Fibroblast of lung (primary cell): ENCODE measurements around the gene KLRC2. TPM values are rescaled to one million over a fixed set of nuclear protein-coding genes. Genes with fewer than 3 reads are reported as not detected.

Experiments
- DNase-seq, 2 donors: peaks; one replicate each; pipeline versions ENCODE4 v3.0.0 to v3.0.0-alpha.2; 2010; ENCODE audit warnings: low read depth in 2 of 2
- H2AFZ ChIP-seq: 2 replicates; pipeline ENCODE4 v1.5.1; 2012; ENCODE audit warnings: low read length, control low read depth, inconsistent platforms
- H3K27ac ChIP-seq: 2 replicates; pipeline ENCODE4 v1.5.1; 2011; ENCODE audit warnings: low read length, control low read depth; ENCODE audit not compliant: insufficient read depth
- H3K27me3 ChIP-seq: 2 replicates; pipeline ENCODE4 v1.5.1; 2011; ENCODE audit warnings: mild to moderate bottlenecking, low read length; ENCODE audit not compliant: control insufficient read depth, insufficient read depth
- H3K36me3 ChIP-seq: 2 replicates; pipeline ENCODE4 v1.5.1; 2011; ENCODE audit warnings: low read length; ENCODE audit not compliant: control insufficient read depth, insufficient read depth
- H3K4me1 ChIP-seq: 2 replicates; pipeline ENCODE4 v1.5.1; 2011; ENCODE audit warnings: low read length; ENCODE audit not compliant: control insufficient read depth, insufficient read depth; ENCODE audit errors: extremely low read depth
- H3K4me2 ChIP-seq: 2 replicates; pipeline ENCODE4 v1.5.1; 2011; ENCODE audit warnings: low read length, control low read depth; ENCODE audit not compliant: insufficient read depth; ENCODE audit errors: extremely low read depth
- H3K4me3 ChIP-seq, 4 experiments: fragments of 200-600 bp in 1 of 4; sonication (generic) in 1 of 4; replicated peaks in 1 of 4; 2 replicates each; pipeline ENCODE4 v1.5.1; 2011 to 2016; ENCODE audit warnings: low read length in 4 of 4, low read depth in 3 of 4, mild to moderate bottlenecking in 3 of 4, control low read depth in 2 of 4, inconsistent platforms in 1 of 4, mixed read lengths in 1 of 4; ENCODE audit not compliant: insufficient read depth in 1 of 4; ENCODE audit errors: control extremely low read depth in 1 of 4
- H3K79me2 ChIP-seq: 2 replicates; pipeline ENCODE4 v1.5.1; 2012; ENCODE audit warnings: mild to moderate bottlenecking, low read length, inconsistent platforms; ENCODE audit not compliant: control insufficient read depth, insufficient read depth
- H3K9ac ChIP-seq: 2 replicates; pipeline ENCODE4 v1.5.1; 2011; ENCODE audit warnings: mild to moderate bottlenecking, low read length, control low read depth; ENCODE audit not compliant: insufficient read depth
- H3K9me3 ChIP-seq: 2 replicates; pipeline ENCODE4 v1.5.1; 2012; ENCODE audit warnings: low read depth, low read length; ENCODE audit not compliant: control insufficient read depth, insufficient read depth
- H4K20me1 ChIP-seq: 2 replicates; pipeline ENCODE4 v1.5.1; 2011; ENCODE audit warnings: low read length; ENCODE audit not compliant: control insufficient read depth, insufficient read depth; ENCODE audit errors: extremely low read depth
- EZH2 ChIP-seq: IDR thresholded peaks from 2 replicates; pipeline ENCODE4 v1.5.1; 2012; ENCODE audit warnings: low read length, control low read depth, mild to moderate bottlenecking; ENCODE audit errors: missing control alignments
- polyA plus RNA-seq, 2 donors: library from polyadenylated mRNA; depleted of rRNA in 1 of 2; stranded (reverse) in 1 of 2; unstranded in 1 of 2; fragments of >200 nt; gene quantifications; 2 replicates each; pipeline ENCODE4 v1.2.1, GENCODE V29; 2011 to 2012; ENCODE audit warnings: missing spikeins in 1 of 2
- total RNA-seq: library from RNA; depleted of rRNA; stranded (reverse); fragments of >200 nt; gene quantifications from 2 replicates; pipeline ENCODE4 v1.2.1, GENCODE V29; 2014
- TF ChIP-seq, protein P1 (sequence below), 2 donors: IDR thresholded peaks in 1 of 2; conservative IDR thresholded peaks in 1 of 2; 1 replicate in 1 of 2; 2 replicates in 1 of 2; pipeline ENCODE4 v1.5.1; 2011 to 2012; ENCODE audit warnings: low read length in 2 of 2, control low read depth in 1 of 2, inconsistent platforms in 1 of 2, low read depth in 1 of 2, mild to moderate bottlenecking in 1 of 2

The KLRC2 gene
- total and polyA plus RNA-seq, 2 donors (not counting 1 experiment from before 2014, with no cell fraction given), result not detected

DNA sequence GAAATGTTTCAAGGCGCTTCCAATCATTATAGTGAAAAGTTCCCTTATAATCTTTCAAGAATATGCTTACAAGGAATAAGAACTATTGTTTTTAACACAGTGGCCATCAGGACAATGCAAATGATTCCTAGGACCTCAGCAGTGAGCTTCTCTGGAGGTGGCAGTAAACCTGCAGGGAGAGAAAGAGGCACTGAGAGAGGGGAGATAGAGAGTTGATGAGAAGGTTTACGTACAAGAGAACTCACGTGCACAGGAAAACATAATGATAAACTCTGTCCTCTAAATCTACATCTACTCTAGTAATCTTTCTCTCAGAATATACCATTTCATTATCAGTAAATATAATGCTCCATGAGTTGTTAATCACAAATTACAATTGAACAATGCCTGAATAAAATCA lies 27.0 kb downstream of the KLRC2 start:
- no peak overlapping the region for H2AFZ ChIP-seq
- H3K9me3 ChIP-seq, result no peaks in the 10 kb centered on the region
- H3K27ac ChIP-seq, result no peak overlapping the region
- no peaks in the 10 kb centered on the region for H3K27me3 ChIP-seq
- no peak for DNase-seq
- H3K9ac ChIP-seq, result no peak overlapping the region
- no peaks in the 10 kb centered on the region for H3K36me3 ChIP-seq
- H3K4me3 ChIP-seq, result no peak overlapping the region
- H3K4me1 ChIP-seq, result no peaks in the 10 kb centered on the region
- H4K20me1 ChIP-seq, result no peaks in the 10 kb centered on the region
- no peaks in the 10 kb centered on the region for H3K79me2 ChIP-seq
- no peak overlapping the region for H3K4me2 ChIP-seq
- no peak for TF ChIP-seq EZH2
- TF ChIP-seq, protein P1, sequence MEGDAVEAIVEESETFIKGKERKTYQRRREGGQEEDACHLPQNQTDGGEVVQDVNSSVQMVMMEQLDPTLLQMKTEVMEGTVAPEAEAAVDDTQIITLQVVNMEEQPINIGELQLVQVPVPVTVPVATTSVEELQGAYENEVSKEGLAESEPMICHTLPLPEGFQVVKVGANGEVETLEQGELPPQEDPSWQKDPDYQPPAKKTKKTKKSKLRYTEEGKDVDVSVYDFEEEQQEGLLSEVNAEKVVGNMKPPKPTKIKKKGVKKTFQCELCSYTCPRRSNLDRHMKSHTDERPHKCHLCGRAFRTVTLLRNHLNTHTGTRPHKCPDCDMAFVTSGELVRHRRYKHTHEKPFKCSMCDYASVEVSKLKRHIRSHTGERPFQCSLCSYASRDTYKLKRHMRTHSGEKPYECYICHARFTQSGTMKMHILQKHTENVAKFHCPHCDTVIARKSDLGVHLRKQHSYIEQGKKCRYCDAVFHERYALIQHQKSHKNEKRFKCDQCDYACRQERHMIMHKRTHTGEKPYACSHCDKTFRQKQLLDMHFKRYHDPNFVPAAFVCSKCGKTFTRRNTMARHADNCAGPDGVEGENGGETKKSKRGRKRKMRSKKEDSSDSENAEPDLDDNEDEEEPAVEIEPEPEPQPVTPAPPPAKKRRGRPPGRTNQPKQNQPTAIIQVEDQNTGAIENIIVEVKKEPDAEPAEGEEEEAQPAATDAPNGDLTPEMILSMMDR (conservative IDR thresholded peaks at IDR 0.05 in 1 of 2, IDR thresholded peaks at IDR 0.05 in 1 of 2; ENCODE audit: low read depth in 1 of 2, low read length in 2 of 2), result no peak

DNA sequence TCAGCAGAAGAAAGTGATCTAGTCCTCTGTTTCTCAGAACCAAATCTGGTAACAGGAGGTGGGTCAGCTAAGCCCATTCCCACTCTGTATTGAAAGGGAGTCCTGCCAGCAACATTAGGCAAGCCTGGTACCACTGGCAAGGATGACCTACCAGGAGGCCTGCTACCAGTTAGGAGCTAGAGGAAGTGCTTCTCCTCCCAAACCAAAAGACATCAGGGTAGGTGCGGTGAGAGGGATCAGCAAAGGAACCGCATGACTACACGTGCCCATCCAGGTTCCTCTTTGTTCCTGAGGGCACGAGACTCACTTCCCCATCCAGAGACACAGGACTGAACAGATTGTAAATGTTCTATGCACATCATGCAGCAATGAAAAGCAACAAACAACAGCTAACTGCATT lies 29.1 kb downstream of the KLRC2 start:
- no peak overlapping the region for H3K4me2 ChIP-seq
- DNase-seq, result no peak
- H3K9ac ChIP-seq, result no peak overlapping the region
- H3K9me3 ChIP-seq, result no peaks in the 10 kb centered on the region
- no peak overlapping the region for H2AFZ ChIP-seq
- H3K27ac ChIP-seq, result no peak overlapping the region
- no peaks in the 10 kb centered on the region for H3K4me1 ChIP-seq
- H4K20me1 ChIP-seq, result no peaks in the 10 kb centered on the region
- H3K4me3 ChIP-seq, result no peak overlapping the region
- no peak for TF ChIP-seq EZH2
- TF ChIP-seq, protein P1 (conservative IDR thresholded peaks at IDR 0.05 in 1 of 2, IDR thresholded peaks at IDR 0.05 in 1 of 2; ENCODE audit: low read depth in 1 of 2, low read length in 2 of 2), result no peak
- no peaks in the 10 kb centered on the region for H3K79me2 ChIP-seq
- H3K36me3 ChIP-seq, result no peaks in the 10 kb centered on the region
- H3K27me3 ChIP-seq, result no peaks in the 10 kb centered on the region

DNA sequence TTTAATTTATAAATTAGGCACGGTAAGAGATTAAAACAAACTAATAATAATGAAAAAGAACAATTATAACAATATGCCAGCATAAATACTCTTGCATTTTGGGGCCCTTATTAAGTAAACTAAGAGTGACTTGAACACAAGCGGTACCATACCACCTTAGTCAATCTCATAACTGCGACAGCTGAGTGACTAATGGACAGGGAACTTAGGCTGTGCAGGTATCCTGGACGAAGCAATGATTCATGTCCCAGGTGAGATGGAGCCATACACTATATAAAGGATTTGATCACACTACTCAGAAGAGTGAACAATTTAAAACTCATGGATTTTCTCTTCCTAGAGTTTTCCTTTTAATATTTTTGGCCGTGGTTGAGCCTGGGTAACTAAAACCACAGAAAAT lies 30.5 kb downstream of the KLRC2 start:
- no peaks in the 10 kb centered on the region for H3K36me3 ChIP-seq
- no peaks in the 10 kb centered on the region for H3K4me1 ChIP-seq
- no peak overlapping the region for H3K27ac ChIP-seq
- H4K20me1 ChIP-seq, result no peaks in the 10 kb centered on the region
- H3K79me2 ChIP-seq, result no peaks in the 10 kb centered on the region
- no peaks in the 10 kb centered on the region for H3K9me3 ChIP-seq
- H3K4me2 ChIP-seq, result no peak overlapping the region
- H2AFZ ChIP-seq, result no peak overlapping the region
- no peak overlapping the region for H3K9ac ChIP-seq
- TF ChIP-seq EZH2, result no peak
- H3K27me3 ChIP-seq, result no peaks in the 10 kb centered on the region
- H3K4me3 ChIP-seq, result no peak overlapping the region
- no peak for DNase-seq
